Activated CD4-positive, alpha-beta T cell treated with anti-CD3 and anti-CD28 coated beads for 4 hours (primary cell): ENCODE measurements around the gene PLEKHD1.
"Not testable (repeated sequence)": the region's sequence is repeated elsewhere in the genome, so short reads cannot be mapped to it uniquely, and the experiment has no call there.

ENCODE experiments used
- DNase-seq, 2 donors: peaks; one replicate each; pipeline ENCODE4 v3.0.0-alpha.2; 2020

The PLEKHD1 gene

GRCh38 chr14:69484444-69485314, at the start of gene PLEKHD1:
Gene PLEKHD1 (plus strand): TSS chr14:69484728. CDS start chr14:69484966, 238 bp downstream.
- DNase-seq: no peak

- no peak for DNase-seq
Measured at GRCh38 chr14:69439521-69440270, 44.8 kb upstream of the PLEKHD1 start.

- no peak for DNase-seq
Measured at GRCh38 chr14:69441948-69442347, 42.6 kb upstream of the PLEKHD1 start.

- DNase-seq: no peak
Measured at GRCh38 chr14:69443296-69443805, 41.2 kb upstream of the PLEKHD1 start.

- no peak for DNase-seq
Measured at GRCh38 chr14:69449216-69449615, 35.3 kb upstream of the PLEKHD1 start.

GRCh38 chr14:69451941-69452340, 32.6 kb upstream of the PLEKHD1 start:
- no peak for DNase-seq

- DNase-seq: no peak
Measured at GRCh38 chr14:69458350-69458749, 26.2 kb upstream of the PLEKHD1 start.

- no peak for DNase-seq
Measured at GRCh38 chr14:69459122-69459521, 25.4 kb upstream of the PLEKHD1 start.

GRCh38 chr14:69460093-69460701, 24.3 kb upstream of the PLEKHD1 start:
- DNase-seq: peak; percentile 32 to 53

GRCh38 chr14:69464379-69464778, 20.1 kb upstream of the PLEKHD1 start:
- DNase-seq: no peak

GRCh38 chr14:69464829-69465228, 19.7 kb upstream of the PLEKHD1 start:
- DNase-seq: no peak

GRCh38 chr14:69468949-69469348, 15.6 kb upstream of the PLEKHD1 start:
- no peak for DNase-seq

GRCh38 chr14:69471436-69471835, 13.1 kb upstream of the PLEKHD1 start:
- DNase-seq: no peak

- DNase-seq: no peak
Measured at GRCh38 chr14:69471916-69472315, 12.6 kb upstream of the PLEKHD1 start.

GRCh38 chr14:69473260-69473659, 11.3 kb upstream of the PLEKHD1 start:
- DNase-seq: no peak

- DNase-seq: no peak
Measured at GRCh38 chr14:69473946-69474345, 10.6 kb upstream of the PLEKHD1 start.

- DNase-seq: no peak
Measured at GRCh38 chr14:69475194-69475818, 9.2 kb upstream of the PLEKHD1 start.

GRCh38 chr14:69476824-69477450, 7.6 kb upstream of the PLEKHD1 start:
- DNase-seq: not testable (repeated sequence)

- DNase-seq: not testable (repeated sequence)
Measured at GRCh38 chr14:69478055-69478454, 6.5 kb upstream of the PLEKHD1 start.

- DNase-seq: no peak
Measured at GRCh38 chr14:69479696-69480095, 4.8 kb upstream of the PLEKHD1 start.

GRCh38 chr14:69480136-69480535, 4.4 kb upstream of the PLEKHD1 start:
- no peak for DNase-seq

GRCh38 chr14:69481815-69482568, 2.5 kb upstream of the PLEKHD1 start:
- no peak for DNase-seq
